Endothelial cell of umbilical vein (primary cell): Measurements from ENCODE around the gene CLINT1.

Experiments
- CTCF ChIP-seq, 2 donors: IDR thresholded peaks; 1 replicate in 1 of 2; 2 replicates in 1 of 2; pipeline ENCODE4 v1.5.1; 2011; ENCODE audit warnings: low read length in 2 of 2, mild to moderate bottlenecking in 2 of 2, moderate library complexity in 2 of 2, control low read depth in 1 of 2, inconsistent platforms in 1 of 2, low read depth in 1 of 2; ENCODE audit not compliant: insufficient read depth in 1 of 2; ENCODE audit errors: extremely low read depth in 1 of 2
- EZH2 ChIP-seq: IDR thresholded peaks from 2 replicates; pipeline ENCODE4 v1.6.1; 2012; ENCODE audit warnings: borderline replicate concordance, low read depth, mild to moderate bottlenecking, moderate library complexity, low read length, inconsistent platforms; ENCODE audit not compliant: severe bottlenecking
- GATA2 ChIP-seq: IDR thresholded peaks from 2 replicates; pipeline ENCODE4 v1.7.0; 2011; ENCODE audit warnings: low read depth, mild to moderate bottlenecking, moderate library complexity, mixed read lengths, low read length; ENCODE audit not compliant: insufficient read length, insufficient read depth
- JUN ChIP-seq: IDR thresholded peaks from 2 replicates; pipeline ENCODE4 v1.6.1; 2011; ENCODE audit warnings: borderline replicate concordance, low read depth; ENCODE audit not compliant: insufficient read length, insufficient read depth
- MAX ChIP-seq: IDR thresholded peaks from 2 replicates; pipeline ENCODE4 v1.6.1; 2011; ENCODE audit not compliant: insufficient read depth, insufficient read length
- MYC ChIP-seq: IDR thresholded peaks from one replicate; pipeline ENCODE4 v1.6.1; 2011; ENCODE audit warnings: mild to moderate bottlenecking, low read depth, low read length
- POLR2A ChIP-seq: IDR thresholded peaks from 2 replicates; pipeline ENCODE4 v1.6.1; 2012; ENCODE audit warnings: low read depth, mild to moderate bottlenecking, control low read depth, low read length

GRCh38 chr5:157860898-157861890 is 2.2 kb upstream of the CLINT1 start:
- TF ChIP-seq CTCF (IDR thresholded peaks at IDR 0.05; ENCODE audit: extremely low read depth in 1 of 2, insufficient read depth in 1 of 2, low read depth in 1 of 2, low read length in 2 of 2) = no peak
- TF ChIP-seq EZH2 = no peak
- no peak for TF ChIP-seq POLR2A
- no peak for TF ChIP-seq MYC
- TF ChIP-seq MAX = no peak
- no peak for TF ChIP-seq JUN
- no peak for TF ChIP-seq GATA2
